HCT116 (cell line): Measurements from ENCODE around the gene LRRC75A. TPM values are rescaled to one million over a fixed set of nuclear protein-coding genes. Genes with fewer than 3 reads are reported as not detected.

ENCODE experiments used
- ATAC-seq: fragments of 200-7000 bp; cut with Tn5 transposase; 2 replicates; pipeline ENCODE4 v1.9.1; 2020; ENCODE audit warnings: mild to moderate bottlenecking, moderate library complexity
- BruUV-seq: library from RNA; stranded (reverse); fragments of 400-500 nt; replicated peaks from 2 replicates; lab custom pipeline; 2021; lab: Mats Ljungman, UMichigan
- CTCF ChIA-PET: fragments of 300-600 bp; sonication (Branson Sonifier 250); formaldehyde crosslinking; loops from one replicate; lab custom pipeline; 2021; ENCODE audit warnings: antibody characterized with exemption; lab: Charles Lee
- POLR2A ChIA-PET: fragments of 300-600, 350-600 bp; sonication (Branson Sonifier 250); formaldehyde crosslinking; loops from one replicate; lab custom pipeline; 2021; ENCODE audit warnings: antibody characterized with exemption; lab: Charles Lee
- RAD21 ChIA-PET, 2 experiments: fragments of 300-600 bp; sonication (Branson Sonifier 250); formaldehyde crosslinking; loops; one replicate each; lab custom pipeline; 2023; ENCODE audit warnings: low total read pairs in 2 of 2; ENCODE audit not compliant: uncharacterized antibody in 2 of 2, unreplicated experiment in 2 of 2, low non-redundant PET in 1 of 2; lab: Charles Lee
- DNase-seq: peaks from one replicate; pipeline ENCODE4 v3.0.0-alpha.2; 2010; ENCODE audit warnings: low read depth, low spot score
- H2AFZ ChIP-seq: fragments of 200-600 bp; shearing (Covaris generic), sonication (generic); 2 replicates; pipeline ENCODE4 v1.6.1; 2017; ENCODE audit warnings: low read depth, mixed run types, mixed read lengths, antibody characterized with exemption, low read length; ENCODE audit not compliant: poor library complexity, severe bottlenecking
- H3K27ac ChIP-seq: 2 replicates; pipeline ENCODE4 v1.5.1; 2012; ENCODE audit warnings: low read depth, low read length
- H3K27me3 ChIP-seq: fragments of 200-600 bp; sonication (generic); 2 replicates; pipeline ENCODE4 v1.6.1; 2016; ENCODE audit warnings: mixed run types, low read length, mixed read lengths; ENCODE audit not compliant: insufficient read depth
- H3K36me3 ChIP-seq, 2 experiments: fragments of 200-500 bp in 1 of 2; fragments of 200-600 bp in 1 of 2; sonication (Bioruptor generic) in 1 of 2; sonication (generic) in 1 of 2; 2 replicates each; pipeline versions ENCODE4 v1.5.1 to v1.6.1; 2014 to 2016; ENCODE audit warnings: low read length in 2 of 2, inconsistent platforms in 1 of 2, mixed read lengths in 1 of 2, mixed run types in 1 of 2; ENCODE audit not compliant: insufficient read depth in 2 of 2, control insufficient read depth in 1 of 2
- H3K4me1 ChIP-seq, 2 experiments: fragments of 200-600 bp in 1 of 2; sonication (generic) in 1 of 2; 2 replicates each; pipeline versions ENCODE4 v1.5.1 to v1.6.1; 2012 to 2017; ENCODE audit warnings: low read length in 2 of 2, inconsistent platforms in 1 of 2, mild to moderate bottlenecking in 1 of 2, mixed read lengths in 1 of 2, mixed run types in 1 of 2, moderate library complexity in 1 of 2; ENCODE audit not compliant: insufficient read depth in 2 of 2, control insufficient read depth in 1 of 2
- H3K4me2 ChIP-seq: fragments of 200-600 bp; sonication (generic); 2 replicates; pipeline ENCODE4 v1.6.1; 2017; ENCODE audit warnings: mixed run types, low read length, mixed read lengths
- H3K4me3 ChIP-seq, 2 experiments: fragments of 200-600 bp in 1 of 2; sonication (generic) in 1 of 2; replicated peaks in 1 of 2; 2 replicates each; pipeline ENCODE4 v1.5.1; 2011 to 2016; ENCODE audit warnings: low read length in 2 of 2, control low read depth in 1 of 2, low read depth in 1 of 2, mild to moderate bottlenecking in 1 of 2, mixed read lengths in 1 of 2, mixed run types in 1 of 2
- H3K79me2 ChIP-seq: fragments of 200-600 bp; sonication (generic); 2 replicates; pipeline ENCODE4 v1.6.1; 2017; ENCODE audit warnings: mild to moderate bottlenecking, mixed run types, low read length, moderate library complexity, mixed read lengths; ENCODE audit not compliant: insufficient read depth
- H3K9ac ChIP-seq: fragments of 200-600 bp; sonication (generic); 2 replicates; pipeline ENCODE4 v1.6.1; 2016; ENCODE audit warnings: low read length, mixed read lengths
- H3K9me2 ChIP-seq: fragments of 200-600 bp; sonication (generic), shearing (Covaris generic); 2 replicates; pipeline ENCODE4 v1.6.1; 2017; ENCODE audit warnings: mixed run types, mild to moderate bottlenecking, moderate library complexity; ENCODE audit not compliant: insufficient read depth
- H3K9me3 ChIP-seq, 2 experiments: fragments of 200-500 bp in 1 of 2; fragments of 200-600 bp in 1 of 2; sonication (Bioruptor generic) in 1 of 2; sonication (generic) in 1 of 2; 2 replicates each; pipeline ENCODE4 v1.6.1; 2014 to 2017; ENCODE audit warnings: low read length in 2 of 2, mixed read lengths in 2 of 2, inconsistent platforms in 1 of 2, low read depth in 1 of 2, mild to moderate bottlenecking in 1 of 2, mixed run types in 1 of 2, moderate library complexity in 1 of 2; ENCODE audit not compliant: control insufficient read depth in 1 of 2, insufficient read depth in 1 of 2
- H4K20me1 ChIP-seq: fragments of 200-600 bp; sonication (generic), shearing (Covaris generic); 2 replicates; pipeline ENCODE4 v1.6.1; 2017; ENCODE audit warnings: mixed run types, mild to moderate bottlenecking, moderate library complexity; ENCODE audit not compliant: insufficient read depth
- ATF3 ChIP-seq: IDR thresholded peaks from 2 replicates; pipeline ENCODE4 v1.6.1; 2012
- CBX3 ChIP-seq: IDR thresholded peaks from 2 replicates; pipeline ENCODE4 v1.6.1; 2012; ENCODE audit warnings: low read depth
- CTCF ChIP-seq, 3 experiments: fragments of 200-600 bp in 1 of 3; sonication (generic) in 1 of 3; IDR thresholded peaks in 2 of 3; conservative IDR thresholded peaks in 1 of 3; 2 replicates each; pipeline ENCODE4 v1.5.1; 2012 to 2017; ENCODE audit warnings: low read depth in 2 of 3, low read length in 2 of 3, antibody characterized with exemption in 1 of 3, borderline replicate concordance in 1 of 3, control low read depth in 1 of 3, mild to moderate bottlenecking in 1 of 3, mixed read lengths in 1 of 3, mixed run types in 1 of 3, moderate library complexity in 1 of 3; ENCODE audit not compliant: insufficient read depth in 1 of 3
- EGR1 ChIP-seq: IDR thresholded peaks from 2 replicates; pipeline ENCODE4 v1.6.1; 2012; ENCODE audit warnings: low read depth
- ELF1 ChIP-seq: IDR thresholded peaks from 2 replicates; pipeline ENCODE4 v1.6.1; 2012; ENCODE audit warnings: low read depth, borderline replicate concordance
- EZH2phosphoT487 ChIP-seq: fragments of 200-600 bp; IDR thresholded peaks from 2 replicates; pipeline ENCODE4 v1.6.1; 2018; ENCODE audit warnings: antibody characterized with exemption, borderline replicate concordance
- FOSL1 ChIP-seq: IDR thresholded peaks from 2 replicates; pipeline ENCODE4 v1.6.1; 2012; ENCODE audit warnings: low read depth
- MAX ChIP-seq: IDR thresholded peaks from 2 replicates; pipeline ENCODE4 v1.6.1; 2012
- POLR2A ChIP-seq: IDR thresholded peaks from 2 replicates; pipeline ENCODE4 v1.7.0; 2011; ENCODE audit warnings: borderline replicate concordance; ENCODE audit not compliant: insufficient read depth, insufficient read length; ENCODE audit errors: extremely low read depth
- POLR2AphosphoS5 ChIP-seq: IDR thresholded peaks from 2 replicates; pipeline ENCODE4 v1.6.1; 2011; ENCODE audit warnings: mild to moderate bottlenecking, low read depth, low read length, moderate library complexity
- RAD21 ChIP-seq: IDR thresholded peaks from 2 replicates; pipeline ENCODE4 v1.6.1; 2012; ENCODE audit warnings: low read depth, mild to moderate bottlenecking
- REST ChIP-seq: IDR thresholded peaks from 2 replicates; pipeline ENCODE4 v1.6.1; 2012; ENCODE audit warnings: low read depth
- YY1 ChIP-seq: IDR thresholded peaks from 2 replicates; pipeline ENCODE4 v1.6.1; 2011; ENCODE audit warnings: low read length, low read depth, moderate library complexity, mild to moderate bottlenecking; ENCODE audit not compliant: insufficient replicate concordance; ENCODE audit errors: extremely low read depth
- ZBTB33 ChIP-seq: IDR thresholded peaks from 2 replicates; pipeline ENCODE4 v1.6.1; 2011; ENCODE audit warnings: mild to moderate bottlenecking, low read length, moderate library complexity; ENCODE audit not compliant: insufficient replicate concordance; ENCODE audit errors: extremely low read depth
- ZFX ChIP-seq: fragments of 450-650 bp; IDR thresholded peaks from 2 replicates; pipeline ENCODE4 v1.6.1; 2017
- intact Hi-C: fragments of 100-400 bp; cut with micrococcal nuclease; formaldehyde crosslinking; loops from 2 replicates; pipeline ENCODE4 v1.10.0; 2022
- total RNA-seq: library from RNA; stranded (reverse); gene quantifications from one replicate; pipeline ENCODE4 v1.2.1, GENCODE V29; 2021; ENCODE audit not compliant: unreplicated experiment

The LRRC75A gene
- total RNA-seq, 1 experiment from 2014 or later: 2.3 TPM

- no peak for DNase-seq
- no peak overlapping the region for H3K4me3 ChIP-seq
- H4K20me1 ChIP-seq: no peaks in the 10 kb centered on the region
- TF ChIP-seq FOSL1 (no peak), EGR1 (no peak), ZFX (no peak), CBX3 (no peak), POLR2A (no peak), ELF1 (no peak), EZH2phosphoT487 (no peak), ZBTB33 (no peak), YY1 (no peak), MAX (no peak), RAD21 (no peak), ATF3 (no peak), REST (no peak), POLR2AphosphoS5 (no peak), CTCF (IDR thresholded peaks at IDR 0.05 in 2 of 3, conservative IDR thresholded peaks at IDR 0.05 in 1 of 3; ENCODE audit: borderline replicate concordance in 1 of 3, insufficient read depth in 1 of 3, low read depth in 2 of 3, low read length in 2 of 3) (no peak)
- POLR2A ChIA-PET: interaction anchor here (3.6 kb wide), 1 partner anchor 15 kb away, joined by 19 read pairs; no protein-coding TSS in a partner anchor
- H2AFZ ChIP-seq: no peak overlapping the region
- no peak for ATAC-seq
- RAD21 ChIA-PET: interaction anchor here in 1 of 2 experiments (0.6 kb wide), 1 partner anchor 12 kb away, joined by 4 read pairs; no protein-coding TSS in a partner anchor
- no peaks in the 10 kb centered on the region for H3K36me3 ChIP-seq
- H3K9me2 ChIP-seq: no peaks in the 10 kb centered on the region
- H3K79me2 ChIP-seq: no peaks in the 10 kb centered on the region
- CTCF ChIA-PET: no interaction called here
- H3K9me3 ChIP-seq: no peaks in the 10 kb centered on the region
- no peak overlapping the region for H3K4me2 ChIP-seq
- H3K27ac ChIP-seq: no peak overlapping the region
- no peak overlapping the region for H3K9ac ChIP-seq
- no TSS peak for BruUV-seq
- peaks cover 29 to 35% of the 10 kb centered on the region in 2 experiments for H3K4me1 ChIP-seq
- H3K27me3 ChIP-seq: no peaks in the 10 kb centered on the region
- intact Hi-C loops: no loop called here
Observed at GRCh38 chr17:16423226-16423872, 68.6 kb downstream of the LRRC75A start.
